Neural crest cell (in vitro differentiated cells): ENCODE results near the gene TMSB15A. TPM values are rescaled to one million over a fixed set of nuclear protein-coding genes. Genes with fewer than 3 reads are reported as not detected.

Experiments used
- total RNA-seq: library from RNA; stranded (reverse); gene quantifications from 2 replicates; pipeline ENCODE4 v1.2.1, GENCODE V29; 2021

Gene TMSB15A
- total RNA-seq, 1 donor from 2014 or later = 216 TPM

Other genes with a start within 250 kb of the TMSB15A start
- gene NXF2B, start 76.7 kb downstream of the TMSB15A start, total RNA-seq = not detected in 2 replicates
- not detected in 2 replicates for gene TCP11X2, start 44.9 kb downstream of the TMSB15A start, total RNA-seq
- 13.2 and 13.8 TPM in 2 replicates for gene ARMCX5, start 82.8 kb upstream of the TMSB15A start, total RNA-seq
- gene GPRASP1, start 134.7 kb upstream of the TMSB15A start, total RNA-seq = 4.9 and 5.6 TPM in 2 replicates
- gene GPRASP2, start 195.7 kb upstream of the TMSB15A start, total RNA-seq = 20.3 and 20.9 TPM in 2 replicates
- gene GPRASP3, start 204.0 kb upstream of the TMSB15A start, total RNA-seq = 17.1 and 21.4 TPM in 2 replicates